IMR-90 (cell line): Measurements from ENCODE around the gene RELN. TPM values are rescaled to one million over a fixed set of nuclear protein-coding genes. Genes with fewer than 3 reads are reported as not detected.
A peak's percentile ranks its signal among the peaks of the same experiment; 100 is the strongest.

Source experiments
- ATAC-seq: fragments of 200-7000 bp; cut with Tn5 transposase; 2 replicates; pipeline ENCODE4 v1.9.1; 2020; ENCODE audit warnings: low read depth, mild to moderate bottlenecking, moderate library complexity
- BruUV-seq: library from RNA; stranded (reverse); fragments of 400-500 nt; replicated peaks from 2 replicates; lab custom pipeline; 2021; lab: Mats Ljungman, UMichigan
- CTCF ChIA-PET: fragments of 300-600 bp; formaldehyde crosslinking; extraction: SDS; loops from one replicate; lab custom pipeline; 2021; ENCODE audit warnings: antibody characterized with exemption; lab: Yijun Ruan, JAX
- POLR2A ChIA-PET: fragments of 300-600 bp; sonication (Branson Sonifier 250); formaldehyde crosslinking; loops from one replicate; lab custom pipeline; 2022; ENCODE audit warnings: antibody characterized with exemption; ENCODE audit not compliant: unreplicated experiment; lab: Charles Lee
- DNase-seq: peaks from one replicate; pipeline ENCODE4 v3.0.0; 2013
- H2AFZ ChIP-seq: replicated peaks from 2 replicates; pipeline ENCODE3; 2013; ENCODE audit warnings: low read length, mild to moderate bottlenecking; ENCODE audit not compliant: poor library complexity
- H2AK5ac ChIP-seq: 2 replicates; pipeline ENCODE4 v1.6.1; 2013; ENCODE audit warnings: low read depth, low read length, inconsistent platforms
- H2AK9ac ChIP-seq: replicated peaks from 2 replicates; pipeline ENCODE3; 2013; ENCODE audit warnings: mild to moderate bottlenecking, low read depth, low read length, moderate library complexity; ENCODE audit not compliant: poor library complexity
- H2BK120ac ChIP-seq: 2 replicates; pipeline ENCODE4 v1.6.1; 2013; ENCODE audit warnings: low read depth, low read length, inconsistent platforms
- H2BK15ac ChIP-seq: 3 replicates; pipeline ENCODE4 v1.6.1; 2013; ENCODE audit warnings: low read depth, low read length, inconsistent platforms
- H2BK20ac ChIP-seq: 2 replicates; pipeline ENCODE4 v1.6.1; 2013; ENCODE audit warnings: low read depth, mild to moderate bottlenecking, inconsistent platforms, low read length, moderate library complexity
- H2BK5ac ChIP-seq: 2 replicates; pipeline ENCODE4 v1.6.1; 2013; ENCODE audit warnings: mild to moderate bottlenecking, low read depth, low read length, inconsistent platforms; ENCODE audit not compliant: poor library complexity, severe bottlenecking
- H3K14ac ChIP-seq: replicated peaks from 2 replicates; pipeline ENCODE4 v1.6.1; 2013; ENCODE audit warnings: low read depth, low read length, inconsistent platforms
- H3K18ac ChIP-seq: 2 replicates; pipeline ENCODE4 v1.6.1; 2013; ENCODE audit warnings: low read depth, low read length, control low read depth
- H3K23ac ChIP-seq: 2 replicates; pipeline ENCODE4 v1.6.1; 2013; ENCODE audit warnings: low read depth, low read length, inconsistent platforms
- H3K27ac ChIP-seq: 2 replicates; pipeline ENCODE4 v1.5.1; 2013; ENCODE audit warnings: mild to moderate bottlenecking, control low read depth, low read length; ENCODE audit not compliant: insufficient read depth
- H3K27me3 ChIP-seq: 2 replicates; pipeline ENCODE4 v1.6.1; 2013; ENCODE audit warnings: low read length; ENCODE audit not compliant: control insufficient read depth, insufficient read depth
- H3K36me3 ChIP-seq: 2 replicates; pipeline ENCODE4 v1.6.1; 2013; ENCODE audit warnings: low read length, mixed read lengths; ENCODE audit not compliant: control insufficient read depth, insufficient read depth
- H3K4ac ChIP-seq: 2 replicates; pipeline ENCODE4 v1.6.1; 2013; ENCODE audit warnings: low read depth, low read length, inconsistent platforms
- H3K4me1 ChIP-seq: 2 replicates; pipeline ENCODE4 v1.6.1; 2013; ENCODE audit warnings: low read length, mixed read lengths; ENCODE audit not compliant: control insufficient read depth, insufficient read depth
- H3K4me2 ChIP-seq: 2 replicates; pipeline ENCODE4 v1.6.1; 2013; ENCODE audit warnings: low read depth, mild to moderate bottlenecking, control low read depth, low read length, moderate library complexity
- H3K4me3 ChIP-seq: 2 replicates; pipeline ENCODE4 v1.5.1; 2013; ENCODE audit warnings: low read depth, mild to moderate bottlenecking, control low read depth, low read length, moderate library complexity; ENCODE audit not compliant: insufficient read depth
- H3K56ac ChIP-seq: 2 replicates; pipeline ENCODE4 v1.6.1; 2013; ENCODE audit warnings: low read length, inconsistent platforms; ENCODE audit not compliant: insufficient read depth; ENCODE audit errors: extremely low read depth
- H3K79me1 ChIP-seq, 2 experiments: 2 replicates each; pipeline ENCODE4 v1.6.1; 2013; ENCODE audit warnings: low read length in 2 of 2, inconsistent platforms in 1 of 2, low read depth in 1 of 2
- H3K9ac ChIP-seq: 2 replicates; pipeline ENCODE4 v1.6.1; 2013; ENCODE audit warnings: low read depth, low read length, control low read depth
- H3K9me1 ChIP-seq: 2 replicates; pipeline ENCODE4 v1.6.1; 2013; ENCODE audit warnings: low read length, inconsistent platforms; ENCODE audit not compliant: insufficient read depth
- H3K9me3 ChIP-seq: 2 replicates; pipeline ENCODE4 v1.6.1; 2013; ENCODE audit warnings: low read length; ENCODE audit not compliant: control insufficient read depth, insufficient read depth
- H4K20me1 ChIP-seq: 2 replicates; pipeline ENCODE4 v1.6.1; 2013; ENCODE audit warnings: low read length, inconsistent platforms; ENCODE audit not compliant: insufficient read depth
- H4K5ac ChIP-seq: 2 replicates; pipeline ENCODE4 v1.6.1; 2013; ENCODE audit warnings: mild to moderate bottlenecking, low read depth, low read length, control low read depth
- H4K8ac ChIP-seq, 2 experiments: 2 replicates each; pipeline ENCODE4 v1.6.1; 2013; ENCODE audit warnings: low read depth in 2 of 2, low read length in 2 of 2, control low read depth in 1 of 2, inconsistent platforms in 1 of 2
- H4K91ac ChIP-seq: 2 replicates; pipeline ENCODE4 v1.6.1; 2013; ENCODE audit warnings: low read depth, low read length, inconsistent platforms; ENCODE audit not compliant: insufficient read depth
- CEBPB ChIP-seq: IDR thresholded peaks from 2 replicates; pipeline ENCODE4 v1.6.1; 2012; ENCODE audit warnings: low read depth, low read length, improper control_type of control experiment
- CHD1 ChIP-seq: IDR thresholded peaks from 2 replicates; pipeline ENCODE4 v1.6.1; 2012; ENCODE audit warnings: low read depth, low read length, improper control_type of control experiment
- MAZ ChIP-seq: IDR thresholded peaks from 2 replicates; pipeline ENCODE4 v1.6.1; 2012; ENCODE audit warnings: low read depth, mild to moderate bottlenecking, low read length, improper control_type of control experiment, moderate library complexity, borderline replicate concordance
- WGBS, 2 experiments: methylation state at CpG; one replicate each; pipeline versions ENCODE4 v1.1.5 to v1.1.7; 2013; ENCODE audit warnings: missing lambda C conversion rate in 2 of 2; ENCODE audit not compliant: insufficient read length in 1 of 2; ENCODE audit errors: extremely low coverage in 2 of 2; 5-methylcytosine and 5-hydroxymethylcytosine counted together
- dilution Hi-C: fragments of 300-500 bp; cut with HindIII; formaldehyde crosslinking; loops from one replicate; pipeline ENCODE4 v1.14.3; 2018; ENCODE audit warnings: low sequenced_read_pairs; ENCODE audit not compliant: unreplicated experiment
- in situ Hi-C: fragments of 300-500 bp; cut with MboI; formaldehyde crosslinking; loops from 3 replicates; pipeline ENCODE4 v1.14.3; 2019; ENCODE audit warnings: low sequenced_read_pairs, inconsistent platforms, mixed read lengths
- intact Hi-C: fragments of 100-400 bp; cut with micrococcal nuclease; formaldehyde crosslinking; loops from 2 replicates; pipeline ENCODE4 v1.10.0; 2022
- polyA plus RNA-seq, 3 experiments: library from polyadenylated mRNA; depleted of rRNA; stranded (reverse); fragments of >200 nt; gene quantifications; 2 replicates each; pipeline ENCODE4 v1.2.3, GENCODE V29; 2012; ENCODE audit warnings: low replicate concordance in 1 of 3
- total RNA-seq: library from RNA; depleted of rRNA; stranded (reverse); fragments of >200 nt; gene quantifications from 2 replicates; pipeline ENCODE4 v1.2.3, GENCODE V29; 2012

The RELN gene
- total and polyA plus RNA-seq, 2 of the 4 experiments (the other 2 are of a cell fraction), result 14.7 to 23.7 TPM

DNA sequence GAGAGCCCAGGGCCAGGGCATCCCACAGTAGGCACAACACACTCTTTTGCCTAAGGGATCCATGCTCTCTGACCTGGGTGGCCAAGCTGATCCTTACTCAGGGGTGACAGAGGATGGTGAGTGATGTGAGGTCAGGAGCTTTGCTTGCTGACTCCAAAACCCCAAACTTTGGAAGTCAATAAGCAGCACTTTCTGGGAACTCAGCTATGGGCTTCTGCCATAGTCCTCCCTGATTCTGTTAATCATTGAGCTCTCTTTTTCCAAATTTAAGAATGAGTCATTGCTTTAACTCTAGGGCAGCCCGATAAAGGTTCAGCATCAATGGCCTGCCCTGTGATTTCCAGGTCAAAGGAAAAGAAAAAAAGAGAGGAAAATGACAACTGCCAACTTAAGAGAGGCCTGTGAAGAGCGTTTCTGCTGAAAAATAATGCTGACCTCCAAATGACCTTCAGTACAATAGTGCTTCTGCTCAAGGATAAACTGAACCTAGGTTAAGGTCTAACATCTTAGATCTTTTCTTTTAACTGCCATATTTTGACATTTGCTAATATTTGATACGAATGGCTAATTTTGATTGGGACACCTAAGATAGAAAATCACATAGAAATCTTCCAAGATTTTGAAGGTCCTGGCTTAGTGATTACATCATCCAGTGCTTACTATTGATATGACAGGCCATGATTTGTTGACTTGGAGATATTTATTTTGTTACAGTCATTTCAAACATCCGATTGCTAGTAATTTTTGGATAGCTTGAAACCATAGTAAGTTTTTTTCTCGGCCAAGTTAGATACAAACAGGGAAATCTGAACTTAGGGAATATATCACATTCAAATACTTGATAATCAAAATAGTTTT lies 20.8 kb upstream of the RELN start:
- DNase-seq (no peak), ATAC-seq (no peak)
- intact Hi-C loops, result no loop called here
- in situ Hi-C loops, result no loop called here
- Histone ChIP-seq H3K79me1 (no peaks in the 10 kb centered on the region), H3K56ac (no peak overlapping the region), H3K4me1 (no peaks in the 10 kb centered on the region), H3K36me3 (no peaks in the 10 kb centered on the region), H3K23ac (no peak overlapping the region), H4K91ac (no peak overlapping the region), H4K5ac (no peak overlapping the region), H3K9me3 (no peaks in the 10 kb centered on the region), H3K14ac (no peak overlapping the region), H2AFZ (no peak overlapping the region), H2AK5ac (no peak overlapping the region), H3K9me1 (no peaks in the 10 kb centered on the region), H3K9ac (no peak overlapping the region), H2BK120ac (no peak overlapping the region), H3K4me3 (no peak overlapping the region), H3K18ac (no peak overlapping the region), H3K27me3 (no peaks in the 10 kb centered on the region), H3K4me2 (no peak overlapping the region), H4K8ac (no peak overlapping the region), H4K20me1 (no peaks in the 10 kb centered on the region), H2BK20ac (no peak overlapping the region), H3K4ac (no peak overlapping the region), H2BK5ac (no peak overlapping the region), H2BK15ac (no peak overlapping the region), H3K27ac (no peak overlapping the region), H2AK9ac (no peak overlapping the region)
- dilution Hi-C loops, result no loop called here
- CTCF ChIA-PET, result interaction anchor here (0.6 kb wide), 1 partner anchor 32 kb away, joined by 3 read pairs; no protein-coding TSS in a partner anchor
- BruUV-seq, result no TSS peak
- POLR2A ChIA-PET, result no interaction called here
- no CpG with 5 or more reads among the region's 5 CpGs for WGBS, 2 experiments
- TF ChIP-seq CEBPB (0 out of 2 replicates have a peak, but pooled peaks have one; percentile 16), MAZ (no peak), CHD1 (no peak)
